GM15510 (cell line): Measurements from ENCODE around the gene CSGALNACT2.

Experiments used
- POLR2A ChIP-seq: IDR thresholded peaks from 3 replicates; pipeline ENCODE4 v1.6.1; 2011; ENCODE audit warnings: borderline replicate concordance; ENCODE audit not compliant: insufficient read length; ENCODE audit errors: extremely low read depth

Gene CSGALNACT2

GRCh38 chr10:43108951-43109350, 29.3 kb upstream of the CSGALNACT2 start:
- TF ChIP-seq POLR2A: no peak

GRCh38 chr10:43109671-43110249, 28.5 kb upstream of the CSGALNACT2 start:
- TF ChIP-seq POLR2A: no peak

GRCh38 chr10:43110338-43111071, 27.7 kb upstream of the CSGALNACT2 start:
- no peak for TF ChIP-seq POLR2A

- no peak for TF ChIP-seq POLR2A
These were observed 27.1 kb upstream of the CSGALNACT2 start for GRCh38 chr10:43111101-43111500.

- no peak for TF ChIP-seq POLR2A
These were observed 26.2 kb upstream of the CSGALNACT2 start for GRCh38 chr10:43111921-43112607.

DNA sequence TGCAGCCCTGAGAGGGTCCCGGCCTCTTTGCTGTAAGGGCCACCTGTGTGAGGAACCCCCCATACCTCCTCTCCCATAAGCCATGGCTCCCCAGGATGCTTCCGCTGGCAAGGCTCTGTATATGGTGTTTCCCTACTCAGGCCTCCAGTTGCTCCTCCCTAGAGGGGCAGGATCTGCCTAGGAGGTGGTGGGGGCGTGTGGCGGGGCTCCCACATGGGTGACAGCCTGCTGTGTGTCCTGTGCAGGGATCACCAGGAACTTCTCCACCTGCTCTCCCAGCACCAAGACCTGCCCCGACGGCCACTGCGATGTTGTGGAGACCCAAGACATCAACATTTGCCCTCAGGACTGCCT, 25.7 kb upstream of the CSGALNACT2 start:
- TF ChIP-seq POLR2A: no peak

GRCh38 chr10:43113201-43114087, 24.8 kb upstream of the CSGALNACT2 start:
- no peak for TF ChIP-seq POLR2A

GRCh38 chr10:43114088-43114742, 24.0 kb upstream of the CSGALNACT2 start:
- no peak for TF ChIP-seq POLR2A

DNA sequence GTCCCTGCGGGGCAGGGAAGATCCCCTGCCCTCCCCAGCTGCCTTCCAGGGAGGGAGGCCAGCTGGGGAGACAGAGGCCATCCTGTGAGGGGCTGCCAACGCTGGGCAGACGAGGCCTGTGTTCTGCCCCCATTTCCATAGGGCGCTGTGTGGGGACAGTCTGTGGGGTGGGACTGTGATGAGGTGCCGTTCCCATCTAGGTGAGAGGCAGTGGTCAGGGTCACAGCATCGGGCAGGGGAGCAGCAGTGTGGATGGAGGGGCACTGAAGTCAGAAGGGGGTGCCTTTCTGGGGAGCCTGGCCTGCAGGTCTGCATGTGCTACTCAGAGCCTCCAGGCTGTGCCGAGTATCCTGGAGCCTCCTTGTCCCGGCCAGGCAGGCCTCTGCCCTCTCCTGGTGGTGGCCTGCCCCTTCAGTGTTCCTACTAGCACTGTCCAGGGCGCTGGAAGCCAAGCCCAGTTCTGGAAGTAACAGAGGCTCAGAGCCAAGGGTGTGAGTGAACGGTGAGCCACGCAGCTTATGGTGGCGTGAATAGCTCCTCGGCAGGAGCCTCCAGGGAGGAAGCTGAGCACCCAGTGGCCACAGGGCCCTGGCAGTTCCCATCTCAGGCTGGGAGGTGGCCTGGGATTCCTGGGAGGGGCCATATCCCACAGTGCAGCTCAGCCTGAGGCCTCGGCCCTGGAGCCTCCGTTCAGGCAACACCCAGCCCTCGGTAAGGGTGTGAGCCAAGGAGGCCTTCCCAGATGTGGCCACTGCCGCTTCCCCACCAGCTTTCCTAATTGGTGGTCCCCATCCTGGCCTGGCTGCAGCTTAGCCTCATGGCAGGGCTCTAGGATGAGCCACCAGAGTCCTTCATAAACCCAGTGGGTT, 23.3 kb upstream of the CSGALNACT2 start:
- no peak for TF ChIP-seq POLR2A

DNA sequence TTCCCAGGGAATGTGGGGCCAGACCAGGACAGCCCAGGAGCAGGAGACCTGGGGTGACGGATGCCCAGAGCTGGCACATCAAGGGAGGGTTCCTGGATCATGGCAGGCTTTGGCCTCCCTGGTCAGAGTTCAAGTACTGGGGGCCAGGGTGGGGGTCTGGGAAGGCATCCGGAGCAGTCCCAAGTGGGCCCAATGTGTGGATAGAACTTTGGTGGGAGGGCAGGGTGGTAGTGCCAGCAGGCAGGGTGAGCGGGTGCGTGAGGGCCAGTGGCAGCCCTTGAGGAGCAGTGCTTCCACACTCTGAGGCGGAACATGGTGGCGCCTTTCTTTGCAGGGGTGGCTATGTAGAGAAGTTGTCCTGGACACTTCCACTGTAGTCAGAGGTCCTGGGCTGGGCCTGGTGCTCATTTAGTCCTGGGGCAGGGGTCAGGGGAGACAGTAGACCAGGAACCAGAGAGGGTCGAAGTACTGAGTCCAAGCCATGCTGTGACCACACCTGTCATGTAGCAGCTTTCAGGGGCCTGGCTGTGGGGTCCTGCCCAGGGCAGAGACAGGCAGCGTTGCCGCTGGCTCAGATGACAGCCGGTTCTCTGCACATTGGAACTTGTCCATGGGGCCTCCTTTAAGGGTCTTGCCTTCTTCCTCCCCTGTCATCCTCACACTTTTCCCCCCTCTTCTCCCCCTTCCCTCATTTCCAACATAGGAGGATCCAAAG, 22.2 kb upstream of the CSGALNACT2 start:
- TF ChIP-seq POLR2A: no peak

GRCh38 chr10:43116596-43116995, 21.6 kb upstream of the CSGALNACT2 start:
- no peak for TF ChIP-seq POLR2A

GRCh38 chr10:43117031-43117776, 21.0 kb upstream of the CSGALNACT2 start:
- no peak for TF ChIP-seq POLR2A
